Ovary (tissue), 9 donors: Measurements from ENCODE around the gene COQ8A. TPM values are rescaled to one million over a fixed set of nuclear protein-coding genes. Genes with fewer than 3 reads are reported as not detected.

Experiments used
- DNase-seq, 5 donors: peaks; one replicate each; pipeline ENCODE4 v3.0.0-alpha.2; 2019 to 2020
- H3K27ac ChIP-seq, 2 donors: fragments of 200-600 bp; one replicate each; pipeline versions ENCODE4 v1.5.1 to v1.8.0; 2019 to 2022
- H3K27me3 ChIP-seq: fragments of 200-600 bp; one replicate; pipeline ENCODE4 v1.8.0; 2022
- H3K36me3 ChIP-seq: fragments of 200-600 bp; sonication (generic); one replicate; pipeline ENCODE4 v1.5.1; 2019
- H3K4me1 ChIP-seq: one replicate; pipeline ENCODE4 v1.8.1; 2013; ENCODE audit warnings: mild to moderate bottlenecking, moderate library complexity; ENCODE audit not compliant: insufficient read depth
- H3K4me3 ChIP-seq: fragments of 200-600 bp; sonication (generic); one replicate; pipeline ENCODE4 v1.5.1; 2017
- H3K9me3 ChIP-seq, 2 donors: fragments of 200-600 bp in 1 of 2; sonication (generic) in 1 of 2; one replicate each; pipeline versions ENCODE4 v1.5.1 to v1.8.1; 2013 to 2019; ENCODE audit warnings: mild to moderate bottlenecking in 1 of 2, moderate library complexity in 1 of 2
- CTCF ChIP-seq, 3 donors: fragments of 450-650 bp in 2 of 3; fragments of 200-600 bp in 1 of 3; IDR thresholded peaks; one replicate each; pipeline versions ENCODE4 v1.5.1 to v1.8.0; 2016 to 2022; ENCODE audit warnings: antibody characterized with exemption in 3 of 3, mild to moderate bottlenecking in 1 of 3
- EP300 ChIP-seq: sonication (generic); formaldehyde crosslinking; IDR thresholded peaks from one replicate; pipeline ENCODE4 v1.6.1; 2017; ENCODE audit warnings: antibody characterized with exemption
- POLR2A ChIP-seq: fragments of 450-650 bp; IDR thresholded peaks from one replicate; pipeline ENCODE4 v1.6.1; 2017; ENCODE audit warnings: antibody characterized with exemption, mild to moderate bottlenecking, moderate library complexity
- WGBS, 3 donors: extraction: QIAGEN DNeasy Blood & Tissue Kit in 1 of 3; methylation state at CpG; one replicate each; pipeline versions ENCODE4 v1.1.5 to v1.1.7; 2013 to 2017; 5-methylcytosine and 5-hydroxymethylcytosine counted together
- intact Hi-C, 4 donors: fragments of 100-400 bp; cut with DNase I; formaldehyde crosslinking; loops; one replicate each; pipeline versions ENCODE4 v1.11.0 to v1.15.1; 2022 to 2023
- polyA plus RNA-seq, 2 donors: library from polyadenylated mRNA; stranded (reverse); fragments of 200-250 nt in 1 of 2; fragments of 350-450 nt in 1 of 2; fragmentation: Illumina TruSeq in 1 of 2; extraction: RNeasy Lipid Tissue Mini Kit (QIAGEN cat#74804) in 1 of 2; gene quantifications; one replicate each; pipeline ENCODE4 v1.2.3, GENCODE V29; 2013 to 2014
- total RNA-seq, 7 donors: library from RNA; depleted of rRNA in 2 of 7; stranded (reverse); fragments of >200 nt in 2 of 7; fragmentation: NEBNext Ultra II Directional in 3 of 7; extraction: Animal tissue kit (Norgen Biotek cat#: 25700) in 3 of 7; gene quantifications; one replicate each; pipeline versions ENCODE4 v1.1.0 to v1.2.4, GENCODE V29; 2016 to 2023
- donor health status: DM: no; HTN: no; CAD: no; lungs with moderate emphysema.
- donor health status: DM: no; HTN: no; CAD: no.
- donor health status: Bipolar disorder and iron deficiency.
- donor health status: DM: yes; HTN: yes; CAD: no.
- donor health status: DM: no; HTN: no; CAD: no.
- donor health status: DM: yes; HTN: yes; CAD: no.

Gene COQ8A
- total and polyA plus RNA-seq, 9 donors = 37.4 to 101 (median 61.2) TPM

GRCh38 chr1:226957714-226958113 lies 17.6 kb downstream of the COQ8A start:
- WGBS, 3 donors = 79 to 89% (median 83%) methylated on average over 11 of the region's 11 CpGs
- intact Hi-C loops = no loop called here
- DNase-seq = no peak

GRCh38 chr1:226958300-226958699 lies 18.2 kb downstream of the COQ8A start:
- no peak overlapping the region for H3K4me3 ChIP-seq
- peak in 1 of 5 donors; percentile 25 for DNase-seq
- H3K9me3 ChIP-seq = no peaks in the 10 kb centered on the region
- TF ChIP-seq EP300 = no peak
- TF ChIP-seq CTCF (IDR thresholded peaks at IDR 0.05) = no peak
- TF ChIP-seq POLR2A = no peak
- H3K4me1 ChIP-seq = peaks cover 9% of the 10 kb centered on the region
- H3K27me3 ChIP-seq = no peaks in the 10 kb centered on the region
- no peaks in the 10 kb centered on the region for H3K36me3 ChIP-seq
- 89 to 94% (median 93%) methylated on average over 13 of the region's 13 CpGs for WGBS, 3 donors
- intact Hi-C loops = no loop called here
- no peak overlapping the region for H3K27ac ChIP-seq

More at GRCh38 chr1:226957714-226958113, 17.6 kb downstream of the COQ8A start:
- peaks cover 12% of the 10 kb centered on the region for H3K4me1 ChIP-seq
- H3K27me3 ChIP-seq = no peaks in the 10 kb centered on the region
- H3K36me3 ChIP-seq = no peaks in the 10 kb centered on the region
- H3K4me3 ChIP-seq = no peak overlapping the region
- no peak overlapping the region for H3K27ac ChIP-seq
- H3K9me3 ChIP-seq = no peaks in the 10 kb centered on the region
- TF ChIP-seq EP300 (no peak), CTCF (IDR thresholded peaks at IDR 0.05) (no peak), POLR2A (no peak)

- DNase-seq = no peak
- H3K4me3 ChIP-seq = no peak overlapping the region
- H3K9me3 ChIP-seq = no peaks in the 10 kb centered on the region
- WGBS, 3 donors = 80 to 85% (median 82%) methylated on average over 4 to 5 of the region's 5 CpGs
- TF ChIP-seq EP300 = no peak
- TF ChIP-seq POLR2A = no peak
- no peak for TF ChIP-seq CTCF (IDR thresholded peaks at IDR 0.05)
- H3K4me1 ChIP-seq = peaks cover 2% of the 10 kb centered on the region
- H3K27ac ChIP-seq = no peak overlapping the region
- intact Hi-C loops = loop anchor here in 1 of 4 donors (5.0 kb wide), 1 partner anchor 602 kb away; the partner anchor contains the start of gene ZNF678
- H3K36me3 ChIP-seq = no peaks in the 10 kb centered on the region
- H3K27me3 ChIP-seq = no peaks in the 10 kb centered on the region
Measured at GRCh38 chr1:226960256-226960655, 20.2 kb downstream of the COQ8A start.

GRCh38 chr1:226960944-226961765 lies 21.1 kb downstream of the COQ8A start:
- no peak overlapping the region for H3K27ac ChIP-seq
- peaks cover 2% of the 10 kb centered on the region for H3K4me1 ChIP-seq
- TF ChIP-seq POLR2A (no peak), CTCF (IDR thresholded peaks at IDR 0.05) (no peak), EP300 (no peak)
- H3K9me3 ChIP-seq = no peaks in the 10 kb centered on the region
- no peak for DNase-seq
- no peak overlapping the region for H3K4me3 ChIP-seq
- no peaks in the 10 kb centered on the region for H3K27me3 ChIP-seq
- H3K36me3 ChIP-seq = no peaks in the 10 kb centered on the region
- intact Hi-C loops = loop anchor here in 1 of 4 donors (5.0 kb wide), 1 partner anchor 601 kb away; the partner anchor contains the start of gene ZNF678
- 94 to 95% (median 95%) methylated on average over 13 of the region's 13 CpGs for WGBS, 3 donors
